ENCODE results near the gene FHL5.

- TF ChIP-seq CTCF (IDR thresholded peaks at IDR 0.05) (no peak), EP300 (IDR thresholded peaks at IDR 0.05) (no peak)
Measured at GRCh38 chr6:96631248-96631647, 68.3 kb downstream of the FHL5 start.

All from gastroesophageal sphincter (tissue), 3 donors.